Fibroblast of skin of scalp (primary cell): ENCODE measurements around the gene FPGS.
"Not testable (repeated sequence)": the region's sequence is repeated elsewhere in the genome, so short reads cannot be mapped to it uniquely, and the experiment has no call there.

ENCODE experiments used
- DNase-seq: peaks from one replicate; pipeline ENCODE4 v3.0.0-alpha.2; 2013

Gene FPGS

GRCh38 chr9:127812936-127813675 lies 10.4 kb downstream of the FPGS start:
- no peak for DNase-seq

- no peak for DNase-seq
Observed at GRCh38 chr9:127813686-127814226, 11.1 kb downstream of the FPGS start.

GRCh38 chr9:127814619-127815511 lies 12.2 kb downstream of the FPGS start:
- no peak for DNase-seq

GRCh38 chr9:127815512-127816361 lies 13.1 kb downstream of the FPGS start:
- no peak for DNase-seq

GRCh38 chr9:127816362-127816725 lies 13.7 kb downstream of the FPGS start:
- DNase-seq: no peak

GRCh38 chr9:127816728-127817127 lies 14.0 kb downstream of the FPGS start:
- DNase-seq: no peak

GRCh38 chr9:127817881-127818434 lies 15.3 kb downstream of the FPGS start:
- DNase-seq: no peak

- DNase-seq: no peak
Observed at GRCh38 chr9:127818574-127818973, 15.9 kb downstream of the FPGS start.

GRCh38 chr9:127822108-127822507 lies 19.4 kb downstream of the FPGS start:
- no peak for DNase-seq

- no peak for DNase-seq
Observed at GRCh38 chr9:127825319-127826051, 22.8 kb downstream of the FPGS start.

- no peak for DNase-seq
Observed at GRCh38 chr9:127826253-127826913, 23.7 kb downstream of the FPGS start.

GRCh38 chr9:127828262-127829031 lies 25.8 kb downstream of the FPGS start:
- DNase-seq: peak; percentile 51

- no peak for DNase-seq
Observed at GRCh38 chr9:127829205-127829906, 26.7 kb downstream of the FPGS start.

GRCh38 chr9:127832248-127832647 lies 29.6 kb downstream of the FPGS start:
- no peak for DNase-seq

GRCh38 chr9:127833555-127833954 lies 30.9 kb downstream of the FPGS start:
- DNase-seq: no peak

GRCh38 chr9:127835991-127836516 lies 33.4 kb downstream of the FPGS start:
- peak; percentile 70 for DNase-seq

- not testable (repeated sequence) for DNase-seq
Observed at GRCh38 chr9:127836561-127836960, 33.9 kb downstream of the FPGS start.

- DNase-seq: no peak
Observed at GRCh38 chr9:127837346-127837745, 34.7 kb downstream of the FPGS start.
